Natural killer cell treated with Interleukin-12 subunit alpha and Interleukin-12 subunit beta and Interleukin-15 and Interleukin-18, amount 100 ng/mL, for 72 hours (primary cell): ENCODE results near the gene TAGLN3. TPM values are rescaled to one million over a fixed set of nuclear protein-coding genes. Genes with fewer than 3 reads are reported as not detected.

ENCODE experiments used
- ATAC-seq, 2 donors: fragments of 150-1000 bp; cut with Tn5 transposase in 1 of 2; sonication (Bioruptor Pico), chemical (Tn5 transposase) in 1 of 2; 2 replicates each; pipeline ENCODE4 v1.10.0; 2021
- DNase-seq: peaks from one replicate; pipeline ENCODE4 v3.0.0; 2022; ENCODE audit warnings: low spot score
- H3K27ac Mint-ChIP-seq, 2 donors: 1 replicate in 1 of 2; 2 replicates in 1 of 2; pipeline ENCODE4 v1.8.0; 2022; ENCODE audit warnings: mixed read lengths in 2 of 2, mild to moderate bottlenecking in 1 of 2, moderate library complexity in 1 of 2
- H3K27me3 Mint-ChIP-seq, 2 donors: 1 replicate in 1 of 2; 2 replicates in 1 of 2; pipeline ENCODE4 v1.8.0; 2022; ENCODE audit warnings: mixed read lengths in 2 of 2
- H3K36me3 Mint-ChIP-seq: one replicate; pipeline ENCODE4 v1.8.0; 2022; ENCODE audit warnings: mixed read lengths
- H3K4me1 Mint-ChIP-seq, 2 donors: 1 replicate in 1 of 2; 2 replicates in 1 of 2; pipeline ENCODE4 v1.8.0; 2022; ENCODE audit warnings: low read depth in 2 of 2, mixed read lengths in 2 of 2, mild to moderate bottlenecking in 1 of 2
- H3K4me3 Mint-ChIP-seq: one replicate; pipeline ENCODE4 v1.8.0; 2022; ENCODE audit warnings: mixed read lengths
- H3K9me3 Mint-ChIP-seq: 2 replicates; pipeline ENCODE4 v1.8.0; 2022; ENCODE audit warnings: mixed read lengths
- total RNA-seq, 2 donors: library from RNA; stranded (reverse); gene quantifications; one replicate each; pipeline ENCODE4 v1.2.3, GENCODE V29; 2022

Gene TAGLN3
- total RNA-seq, 2 donors from 2014 or later = 0.74 TPM; not detected in 1

GRCh38 chr3:112009670-112010069, 10.9 kb downstream of the TAGLN3 start:
- Mint-ChIP-seq H3K27ac (no peak overlapping the region), H3K36me3 (no peaks in the 10 kb centered on the region), H3K4me3 (no peak overlapping the region), H3K27me3 (no peaks in the 10 kb centered on the region), H3K4me1 (peaks cover 0 to 6% of the 10 kb centered on the region in 2 donors), H3K9me3 (no peaks in the 10 kb centered on the region)
- ATAC-seq (no peak), DNase-seq (no peak)

GRCh38 chr3:112010636-112011035, 11.9 kb downstream of the TAGLN3 start:
- Mint-ChIP-seq H3K36me3 (no peaks in the 10 kb centered on the region), H3K9me3 (no peaks in the 10 kb centered on the region)

GRCh38 chr3:112011376-112011940, 12.7 kb downstream of the TAGLN3 start:
- peaks cover 0 to 6% of the 10 kb centered on the region in 2 donors for H3K4me1 Mint-ChIP-seq
- H3K36me3 Mint-ChIP-seq = no peaks in the 10 kb centered on the region
- no peaks in the 10 kb centered on the region for H3K27me3 Mint-ChIP-seq
- no peak overlapping the region for H3K4me3 Mint-ChIP-seq
- DNase-seq = no peak
- no peak overlapping the region for H3K27ac Mint-ChIP-seq
- H3K9me3 Mint-ChIP-seq = no peaks in the 10 kb centered on the region
- no peak for ATAC-seq

More at GRCh38 chr3:112010636-112011035, 11.9 kb downstream of the TAGLN3 start:
- H3K4me3 Mint-ChIP-seq = no peak overlapping the region
- H3K27ac Mint-ChIP-seq = no peak overlapping the region
- no peak for ATAC-seq
- no peaks in the 10 kb centered on the region for H3K27me3 Mint-ChIP-seq
- peaks cover 0 to 6% of the 10 kb centered on the region in 2 donors for H3K4me1 Mint-ChIP-seq
- no peak for DNase-seq

GRCh38 chr3:112012205-112012992, 13.7 kb downstream of the TAGLN3 start:
- no peaks in the 10 kb centered on the region for H3K36me3 Mint-ChIP-seq
- ATAC-seq (no peak), DNase-seq (no peak)
- H3K4me1 Mint-ChIP-seq = peaks cover 0 to 6% of the 10 kb centered on the region in 2 donors
- no peaks in the 10 kb centered on the region for H3K27me3 Mint-ChIP-seq
- no peaks in the 10 kb centered on the region for H3K9me3 Mint-ChIP-seq
- no peak overlapping the region for H3K27ac Mint-ChIP-seq
- H3K4me3 Mint-ChIP-seq = no peak overlapping the region

- H3K4me1 Mint-ChIP-seq = peaks cover 0 to 6% of the 10 kb centered on the region in 2 donors
- H3K27me3 Mint-ChIP-seq = no peaks in the 10 kb centered on the region
- H3K36me3 Mint-ChIP-seq = no peaks in the 10 kb centered on the region
- no peak overlapping the region for H3K4me3 Mint-ChIP-seq
- no peak for DNase-seq
- H3K9me3 Mint-ChIP-seq = no peaks in the 10 kb centered on the region
- ATAC-seq = peak; percentile 75 to 76
- H3K27ac Mint-ChIP-seq = no peak overlapping the region
Observed at GRCh38 chr3:112013058-112013783, 14.5 kb downstream of the TAGLN3 start.

- ATAC-seq (no peak), DNase-seq (no peak)
- no peak overlapping the region for H3K4me3 Mint-ChIP-seq
- H3K9me3 Mint-ChIP-seq = no peaks in the 10 kb centered on the region
- H3K27ac Mint-ChIP-seq = no peak overlapping the region
- peaks cover 0 to 6% of the 10 kb centered on the region in 2 donors for H3K4me1 Mint-ChIP-seq
- H3K27me3 Mint-ChIP-seq = no peaks in the 10 kb centered on the region
- no peaks in the 10 kb centered on the region for H3K36me3 Mint-ChIP-seq
Observed at GRCh38 chr3:112013784-112014143, 15.0 kb downstream of the TAGLN3 start.

GRCh38 chr3:112017091-112017490, 18.4 kb downstream of the TAGLN3 start:
- H3K27ac Mint-ChIP-seq = no peak overlapping the region
- no peaks in the 10 kb centered on the region for H3K36me3 Mint-ChIP-seq
- ATAC-seq = no peak
- no peak for DNase-seq
- no peaks in the 10 kb centered on the region for H3K9me3 Mint-ChIP-seq
- H3K4me3 Mint-ChIP-seq = no peak overlapping the region
- H3K27me3 Mint-ChIP-seq = no peaks in the 10 kb centered on the region
- H3K4me1 Mint-ChIP-seq = peaks cover 0 to 6% of the 10 kb centered on the region in 2 donors

- DNase-seq (no peak), ATAC-seq (no peak)
- H3K4me1 Mint-ChIP-seq = peaks cover 0 to 2% of the 10 kb centered on the region in 2 donors
- no peaks in the 10 kb centered on the region for H3K27me3 Mint-ChIP-seq
- H3K27ac Mint-ChIP-seq = no peak overlapping the region
- H3K36me3 Mint-ChIP-seq = no peaks in the 10 kb centered on the region
- H3K4me3 Mint-ChIP-seq = no peak overlapping the region
- no peaks in the 10 kb centered on the region for H3K9me3 Mint-ChIP-seq
Observed at GRCh38 chr3:112018712-112019111, 20.0 kb downstream of the TAGLN3 start.

- ATAC-seq (no peak), DNase-seq (no peak)
- H3K36me3 Mint-ChIP-seq = no peaks in the 10 kb centered on the region
- H3K27ac Mint-ChIP-seq = no peak overlapping the region
- no peaks in the 10 kb centered on the region for H3K9me3 Mint-ChIP-seq
- no peaks in the 10 kb centered on the region for H3K27me3 Mint-ChIP-seq
- H3K4me1 Mint-ChIP-seq = no peaks in the 10 kb centered on the region
- no peak overlapping the region for H3K4me3 Mint-ChIP-seq
Observed at GRCh38 chr3:112019716-112020115, 21.0 kb downstream of the TAGLN3 start.

- Mint-ChIP-seq H3K36me3 (no peaks in the 10 kb centered on the region), H3K4me1 (no peaks in the 10 kb centered on the region), H3K4me3 (no peak overlapping the region), H3K27me3 (no peaks in the 10 kb centered on the region), H3K27ac (no peak overlapping the region), H3K9me3 (no peaks in the 10 kb centered on the region)
- DNase-seq = no peak
- ATAC-seq = no peak
Observed at GRCh38 chr3:112020674-112021085, 22.0 kb downstream of the TAGLN3 start.

GRCh38 chr3:112027142-112027541, 28.4 kb downstream of the TAGLN3 start:
- Mint-ChIP-seq H3K27me3 (no peaks in the 10 kb centered on the region), H3K36me3 (no peaks in the 10 kb centered on the region), H3K9me3 (no peaks in the 10 kb centered on the region), H3K4me1 (no peaks in the 10 kb centered on the region), H3K27ac (no peak overlapping the region), H3K4me3 (no peak overlapping the region)
- ATAC-seq (no peak), DNase-seq (no peak)

- H3K4me3 Mint-ChIP-seq = no peak overlapping the region
- ATAC-seq (no peak), DNase-seq (no peak)
- peaks cover 0 to 6% of the 10 kb centered on the region in 2 donors for H3K27me3 Mint-ChIP-seq
- H3K9me3 Mint-ChIP-seq = no peaks in the 10 kb centered on the region
- H3K36me3 Mint-ChIP-seq = no peaks in the 10 kb centered on the region
- H3K27ac Mint-ChIP-seq = no peak overlapping the region
- no peaks in the 10 kb centered on the region for H3K4me1 Mint-ChIP-seq
Observed at GRCh38 chr3:112027826-112028225, 29.1 kb downstream of the TAGLN3 start.

- H3K27ac Mint-ChIP-seq = no peak overlapping the region
- no peaks in the 10 kb centered on the region for H3K9me3 Mint-ChIP-seq
- DNase-seq = no peak
- no peaks in the 10 kb centered on the region for H3K36me3 Mint-ChIP-seq
- no peak for ATAC-seq
- no peak overlapping the region for H3K4me3 Mint-ChIP-seq
- no peaks in the 10 kb centered on the region for H3K4me1 Mint-ChIP-seq
- peaks cover 3 to 10% of the 10 kb centered on the region in 2 donors for H3K27me3 Mint-ChIP-seq
Observed at GRCh38 chr3:112030901-112031300, 32.2 kb downstream of the TAGLN3 start.

- no peak for DNase-seq
- Mint-ChIP-seq H3K27ac (no peak overlapping the region), H3K27me3 (peaks cover 3 to 10% of the 10 kb centered on the region in 2 donors), H3K9me3 (no peaks in the 10 kb centered on the region), H3K4me1 (no peaks in the 10 kb centered on the region), H3K4me3 (no peak overlapping the region), H3K36me3 (no peaks in the 10 kb centered on the region)
- ATAC-seq = no peak
Observed at GRCh38 chr3:112032098-112032731, 33.5 kb downstream of the TAGLN3 start.
